ENCODE results near the gene SH2D3A. TPM values are rescaled to one million over a fixed set of nuclear protein-coding genes. Genes with fewer than 3 reads are reported as not detected.
"Not testable (repeated sequence)": the region's sequence is repeated elsewhere in the genome, so short reads cannot be mapped to it uniquely, and the experiment has no call there.

Gene SH2D3A
- total RNA-seq, 2 donors from 2014 or later = 34.2 to 44.3 TPM

DNA sequence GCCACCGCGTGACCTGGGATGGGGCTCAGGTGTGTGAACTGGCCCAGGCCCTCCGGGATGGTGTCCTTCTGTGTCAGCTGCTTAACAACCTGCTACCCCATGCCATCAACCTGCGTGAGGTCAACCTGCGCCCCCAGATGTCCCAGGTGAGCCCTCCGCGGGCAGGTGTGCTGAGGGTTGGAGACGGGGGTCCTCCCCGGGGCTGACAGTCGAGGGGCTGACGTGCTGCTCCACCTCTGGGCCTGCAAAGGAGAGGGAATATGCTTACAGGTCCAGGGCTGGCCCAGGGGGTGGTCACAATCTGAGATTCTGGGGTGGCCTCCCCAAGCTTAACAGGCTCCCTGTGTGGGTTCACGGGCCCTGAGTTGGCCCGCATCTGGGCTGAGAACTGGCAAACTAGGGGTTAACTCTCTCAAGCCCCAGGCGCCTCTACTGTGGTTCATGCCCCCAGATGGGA lies 5.7 kb upstream of the SH2D3A start:
- Histone ChIP-seq H3K27ac (peak overlapping the region; percentile 10), H3K4me3 (peak overlapping the region; percentile 47), H3K9me3 (no peaks in the 10 kb centered on the region), H3K27me3 (no peaks in the 10 kb centered on the region), H3K36me3 (no peaks in the 10 kb centered on the region), H3K4me1 (no peaks in the 10 kb centered on the region), H3K9ac (ENCODE audit: low read depth in 2 of 2, low read length in 2 of 2) (peak overlapping the region; percentile 77 to 78)
- DNase-seq = no peak
- no peak for TF ChIP-seq CTCF (IDR thresholded peaks at IDR 0.05)
- intact Hi-C loops (cut with DNase I) = loop anchor here (10.0 kb wide), 1 partner anchor 128 kb away; no protein-coding TSS in a partner anchor

GRCh38 chr19:6772028-6772865 lies 5.0 kb upstream of the SH2D3A start, which contains the start of gene VAV1:
Gene VAV1, plus strand, starts transcription at chr19:6772708. Its CDS starts 100 bp downstream, at chr19:6772808.
- H3K27ac ChIP-seq = peak within 1 kb of the TSS; percentile 40
- H3K9ac ChIP-seq (ENCODE audit: low read depth in 2 of 2, low read length in 2 of 2) = peak within 1 kb of the TSS; percentile 77 to 78
- H3K36me3 ChIP-seq = no peaks in the 10 kb centered on the region
- peak within 1 kb of the TSS; percentile 47 for H3K4me3 ChIP-seq
- H3K9me3 ChIP-seq = no peaks in the 10 kb centered on the region
- TF ChIP-seq CTCF (IDR thresholded peaks at IDR 0.05) = no peak
- peak; percentile 74 for DNase-seq
- H3K27me3 ChIP-seq = no peaks in the 10 kb centered on the region
- intact Hi-C loops (cut with DNase I) = loop anchor here (10.0 kb wide), 1 partner anchor 127 kb away; no protein-coding TSS in a partner anchor
- H3K4me1 ChIP-seq = no peaks in the 10 kb centered on the region

DNA sequence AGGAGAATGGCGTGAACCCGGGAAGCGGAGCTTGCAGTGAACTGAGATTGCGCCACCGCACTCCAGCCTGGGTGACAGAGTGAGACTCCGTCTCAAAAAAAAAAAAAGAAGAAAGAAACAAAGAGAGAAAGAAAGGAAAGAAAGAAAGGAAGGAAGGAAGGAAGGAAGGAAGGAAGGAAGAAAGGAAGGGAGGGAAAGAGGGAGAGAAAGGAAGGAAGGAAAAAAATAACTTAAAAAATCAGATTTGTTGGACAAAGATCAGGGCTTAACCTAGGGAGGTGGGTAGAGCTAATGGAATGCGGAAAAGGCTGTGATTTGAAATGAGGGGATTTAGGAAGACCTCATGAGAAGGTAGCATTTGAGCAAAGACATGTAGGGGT lies 4.4 kb upstream of the SH2D3A start:
- H3K4me3 ChIP-seq; H3K36me3 ChIP-seq; H3K4me1 ChIP-seq; H3K27ac ChIP-seq; H3K27me3 ChIP-seq; DNase-seq; H3K9ac ChIP-seq (ENCODE audit: low read depth in 2 of 2, low read length in 2 of 2); H3K9me3 ChIP-seq: not testable (repeated sequence)
- intact Hi-C loops (cut with DNase I) = loop anchor here (10.0 kb wide), 1 partner anchor 127 kb away; no protein-coding TSS in a partner anchor

GRCh38 chr19:6769006-6769619 lies 1.9 kb upstream of the SH2D3A start:
- H3K9ac ChIP-seq (ENCODE audit: low read depth in 2 of 2, low read length in 2 of 2) = no peak overlapping the region
- H3K27ac ChIP-seq = no peak overlapping the region
- H3K9me3 ChIP-seq = no peaks in the 10 kb centered on the region
- intact Hi-C loops (cut with DNase I) = no loop called here
- peak; percentile 43 for TF ChIP-seq CTCF (IDR thresholded peaks at IDR 0.05)
- H3K27me3 ChIP-seq = no peaks in the 10 kb centered on the region
- H3K36me3 ChIP-seq = no peaks in the 10 kb centered on the region
- DNase-seq = no peak
- no peak overlapping the region for H3K4me3 ChIP-seq
- H3K4me1 ChIP-seq = no peaks in the 10 kb centered on the region

DNA sequence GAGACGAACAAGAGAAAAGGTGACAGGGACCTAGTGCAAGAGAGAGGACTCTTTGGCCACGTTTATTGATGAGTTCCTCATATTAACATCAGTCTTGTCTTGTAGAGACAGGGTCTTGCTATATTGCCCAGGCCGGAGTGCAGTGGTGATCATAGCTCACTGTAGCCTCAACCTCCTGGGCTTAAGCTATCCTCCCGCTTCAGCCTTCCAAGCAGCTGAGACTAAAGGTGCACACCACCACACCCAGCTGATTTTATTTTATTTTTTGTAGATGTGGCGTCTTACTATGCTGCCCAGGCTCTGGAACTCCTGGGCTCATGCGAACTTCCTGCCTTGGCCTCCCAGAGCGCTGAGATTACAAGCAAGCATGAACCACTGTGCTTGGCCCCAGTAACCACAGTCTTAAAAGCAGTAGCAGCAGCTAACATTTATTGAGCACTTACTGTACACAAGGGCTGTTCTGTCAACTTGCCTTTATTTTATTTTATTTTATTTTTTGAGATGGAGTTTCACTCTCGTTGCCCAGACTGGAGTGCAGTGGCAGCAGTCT lies 1.1 kb upstream of the SH2D3A start:
- H3K9me3 ChIP-seq = no peaks in the 10 kb centered on the region
- no peak for TF ChIP-seq CTCF (IDR thresholded peaks at IDR 0.05)
- intact Hi-C loops (cut with DNase I) = no loop called here
- peak overlapping the region; percentile 82 for H3K27ac ChIP-seq
- no peaks in the 10 kb centered on the region for H3K27me3 ChIP-seq
- no peaks in the 10 kb centered on the region for H3K4me1 ChIP-seq
- no peaks in the 10 kb centered on the region for H3K36me3 ChIP-seq
- peak overlapping the region; percentile 37 for H3K4me3 ChIP-seq
- peak overlapping the region in 1 of 2 donors; percentile 98 for H3K9ac ChIP-seq (ENCODE audit: low read depth in 2 of 2, low read length in 2 of 2)
- DNase-seq = no peak
